ENCODE results near the gene FAM177B.

The FAM177B gene

GRCh38 chr1:222787729-222788128, 50.7 kb downstream of the FAM177B start:
- DNase-seq (ENCODE audit: low read depth): no peak

DNA sequence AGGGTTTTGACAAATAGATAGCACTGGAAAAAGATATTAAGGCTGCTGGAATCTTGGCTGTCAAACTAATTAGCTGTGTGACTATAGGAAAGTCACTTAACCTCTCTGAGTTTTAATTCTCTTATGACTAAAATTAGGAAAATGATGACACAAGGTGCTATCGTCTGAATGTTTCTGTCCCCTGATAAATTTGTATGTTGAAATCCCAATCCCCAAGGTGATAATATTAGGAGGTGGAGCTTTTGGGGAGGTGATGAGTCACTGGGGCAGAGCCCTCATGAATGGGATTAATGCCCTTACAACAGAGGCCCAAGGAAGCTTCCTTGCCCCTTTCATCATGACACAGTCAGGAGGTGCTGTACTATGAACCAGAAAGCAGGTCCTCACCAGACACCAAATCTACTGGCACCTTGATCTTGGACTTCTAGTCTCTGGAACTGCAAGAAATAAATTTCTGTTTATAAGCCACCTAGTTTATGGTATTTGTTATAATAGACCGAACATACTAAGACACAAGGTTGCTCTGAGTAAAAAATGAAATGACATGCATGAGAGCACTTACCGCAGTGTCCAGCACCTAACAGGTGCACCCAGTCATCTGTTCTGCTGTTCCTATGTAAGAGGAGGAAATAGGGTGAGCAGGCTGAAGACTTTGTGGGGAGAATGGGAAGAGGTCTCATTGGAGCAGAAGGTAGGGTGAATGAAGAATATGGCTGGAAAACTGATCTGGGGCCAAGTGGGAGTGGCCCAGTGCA, 51.6 kb downstream of the FAM177B start:
- no peak for DNase-seq (ENCODE audit: low read depth)

DNA sequence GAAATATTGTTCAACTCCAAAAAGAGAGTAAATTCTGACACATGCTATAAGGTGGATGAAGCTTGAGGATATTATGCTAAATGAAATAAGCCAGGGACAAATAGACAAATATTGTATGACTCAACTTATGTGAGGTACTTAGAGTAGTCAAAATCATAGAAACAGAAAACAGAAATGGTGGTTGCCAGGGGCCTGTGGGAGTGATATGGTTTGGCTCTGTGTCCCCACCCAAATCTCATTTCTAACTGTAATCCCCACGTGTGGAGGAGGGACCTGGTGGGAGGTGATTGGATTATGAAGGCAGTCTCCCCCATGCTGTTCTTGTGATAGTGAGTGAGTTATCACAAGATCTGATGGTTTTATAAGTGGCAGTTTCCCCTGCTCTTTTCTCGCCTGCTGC, 53.1 kb downstream of the FAM177B start:
- DNase-seq (ENCODE audit: low read depth): no peak

GRCh38 chr1:222790520-222790919, 53.5 kb downstream of the FAM177B start:
- DNase-seq (ENCODE audit: low read depth): no peak

DNA sequence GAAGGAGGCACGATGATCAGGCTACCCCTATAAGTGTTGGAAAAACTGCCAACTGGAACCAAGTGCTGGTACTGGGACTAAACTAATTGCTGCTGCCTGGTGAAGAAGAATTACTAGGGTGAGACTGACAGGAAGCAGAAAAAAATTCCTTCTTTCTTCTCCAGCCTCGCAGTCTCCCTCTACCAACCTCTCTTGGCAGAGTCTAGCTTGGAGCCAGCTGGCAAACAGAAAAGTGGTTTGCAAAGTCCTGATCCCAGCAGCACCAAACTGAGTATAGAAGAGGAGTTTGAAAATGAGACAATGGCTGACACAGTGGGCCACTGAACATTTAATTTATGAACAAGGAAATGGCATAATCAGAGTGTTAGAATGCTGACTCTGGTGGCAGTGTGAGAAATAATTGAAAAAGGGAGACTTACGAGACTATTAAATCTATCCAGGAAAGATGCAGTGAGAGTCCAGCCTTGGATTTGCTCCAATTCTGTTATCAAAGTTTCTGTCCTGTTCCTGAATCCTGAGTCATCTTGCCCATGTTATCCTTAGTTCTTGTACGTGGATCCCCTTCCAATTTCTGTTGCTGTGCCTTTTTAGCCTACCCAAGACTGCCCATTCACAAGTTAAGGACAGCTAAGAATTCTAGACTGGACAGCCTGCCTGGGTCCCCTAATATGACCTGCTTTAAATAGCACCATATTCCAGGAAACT, 54.2 kb downstream of the FAM177B start:
- DNase-seq (ENCODE audit: low read depth): no peak

DNA sequence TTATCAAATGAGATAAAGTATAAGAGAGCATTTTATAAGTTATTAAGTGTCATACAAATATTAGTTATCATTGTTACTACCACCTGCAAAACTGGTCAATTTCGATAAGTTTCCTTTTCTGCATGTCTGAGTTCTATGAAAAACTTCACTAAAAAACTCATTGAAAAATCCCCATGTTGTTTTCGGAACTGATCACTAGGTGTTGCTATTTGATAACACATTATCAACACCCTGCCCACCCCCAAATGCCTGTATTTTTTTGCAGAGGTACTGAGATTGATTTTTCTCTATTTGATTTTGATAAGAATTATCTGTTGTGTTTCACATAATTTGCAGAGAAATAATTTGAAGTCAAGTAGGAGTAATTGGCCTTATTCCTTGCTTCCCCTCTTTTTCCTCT, 55.7 kb downstream of the FAM177B start:
- no peak for DNase-seq (ENCODE audit: low read depth)

DNA sequence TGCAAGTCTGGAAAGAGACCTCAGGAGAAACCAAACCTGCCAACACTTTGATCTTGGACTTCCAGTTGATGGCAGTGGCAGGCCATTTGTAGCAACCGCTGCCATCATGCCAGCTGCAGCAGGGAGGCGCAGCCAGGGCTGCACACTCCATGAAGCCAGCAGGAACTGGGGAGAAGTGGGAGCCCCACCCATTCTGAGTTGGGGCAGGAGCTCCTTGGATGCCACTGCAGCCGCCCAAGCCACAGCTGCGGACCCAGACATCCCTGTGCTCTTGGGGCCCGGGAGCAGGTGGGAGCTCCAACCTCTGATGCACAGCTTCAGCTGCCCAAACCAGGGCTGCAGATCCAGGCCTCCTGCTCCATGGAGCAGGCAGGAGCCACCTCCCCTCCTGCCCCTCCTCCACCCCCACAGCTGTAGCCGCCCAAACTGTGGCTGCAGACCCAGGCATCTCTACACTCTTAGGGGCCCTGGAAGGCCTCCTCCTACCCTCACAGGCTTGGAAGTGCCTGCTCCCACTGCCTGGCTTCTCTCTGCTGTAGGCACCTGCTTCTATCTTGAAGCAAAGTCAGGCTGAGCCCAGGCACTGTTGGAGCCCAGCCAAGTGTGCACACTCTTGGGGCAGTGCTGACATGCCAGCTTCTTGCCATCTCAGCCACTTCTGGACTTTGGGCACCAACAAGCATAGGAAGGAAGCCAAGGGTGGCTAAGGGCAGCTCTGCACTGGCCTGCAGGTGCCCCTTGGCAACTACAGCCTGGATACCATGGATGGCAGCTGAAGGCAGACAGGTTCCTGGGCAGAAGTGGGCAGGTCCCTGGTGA, 57.9 kb downstream of the FAM177B start:
- no peak for DNase-seq (ENCODE audit: low read depth)

DNA sequence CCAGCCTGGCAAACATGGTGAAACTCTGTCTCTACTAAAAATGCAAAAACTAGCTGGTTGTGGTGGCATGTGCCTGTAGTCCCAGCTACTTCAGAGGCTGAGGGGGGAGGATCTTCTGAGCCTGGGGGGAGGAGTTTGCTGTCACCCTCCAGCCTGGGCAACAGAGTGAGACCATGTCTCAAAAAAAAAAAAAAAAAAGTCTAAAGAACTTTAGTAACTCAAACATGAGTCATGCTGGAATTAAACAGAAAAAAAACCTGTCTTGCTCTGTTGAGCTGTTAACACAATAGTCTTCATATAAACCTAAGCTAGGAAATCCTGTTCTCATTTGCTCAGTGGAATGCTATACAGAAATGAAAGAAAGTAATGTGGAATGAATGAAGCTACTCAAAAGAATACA, 61.1 kb downstream of the FAM177B start:
- DNase-seq (ENCODE audit: low read depth): no peak

DNA sequence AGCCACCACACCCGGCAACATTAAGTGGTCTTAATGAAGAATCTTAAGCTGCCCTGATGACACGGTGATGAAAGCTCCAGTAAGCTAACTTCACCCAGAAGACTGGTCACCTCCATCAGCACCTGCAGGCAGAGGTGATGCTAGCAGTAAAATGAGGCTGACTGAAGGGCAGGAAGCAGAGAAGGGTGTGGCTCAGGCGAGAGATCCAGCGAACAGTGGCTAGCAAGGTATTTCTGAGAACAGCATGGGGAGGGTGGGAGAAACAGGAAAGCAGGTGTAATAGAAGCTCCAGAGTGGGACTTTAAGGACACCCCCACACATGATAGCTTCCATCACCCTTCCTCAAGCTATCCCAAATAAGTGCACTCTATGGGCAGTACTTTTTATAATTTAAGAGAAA, 62.0 kb downstream of the FAM177B start:
- DNase-seq (ENCODE audit: low read depth): no peak
